ENCODE results near the gene EEF2.

The EEF2 gene

DNA sequence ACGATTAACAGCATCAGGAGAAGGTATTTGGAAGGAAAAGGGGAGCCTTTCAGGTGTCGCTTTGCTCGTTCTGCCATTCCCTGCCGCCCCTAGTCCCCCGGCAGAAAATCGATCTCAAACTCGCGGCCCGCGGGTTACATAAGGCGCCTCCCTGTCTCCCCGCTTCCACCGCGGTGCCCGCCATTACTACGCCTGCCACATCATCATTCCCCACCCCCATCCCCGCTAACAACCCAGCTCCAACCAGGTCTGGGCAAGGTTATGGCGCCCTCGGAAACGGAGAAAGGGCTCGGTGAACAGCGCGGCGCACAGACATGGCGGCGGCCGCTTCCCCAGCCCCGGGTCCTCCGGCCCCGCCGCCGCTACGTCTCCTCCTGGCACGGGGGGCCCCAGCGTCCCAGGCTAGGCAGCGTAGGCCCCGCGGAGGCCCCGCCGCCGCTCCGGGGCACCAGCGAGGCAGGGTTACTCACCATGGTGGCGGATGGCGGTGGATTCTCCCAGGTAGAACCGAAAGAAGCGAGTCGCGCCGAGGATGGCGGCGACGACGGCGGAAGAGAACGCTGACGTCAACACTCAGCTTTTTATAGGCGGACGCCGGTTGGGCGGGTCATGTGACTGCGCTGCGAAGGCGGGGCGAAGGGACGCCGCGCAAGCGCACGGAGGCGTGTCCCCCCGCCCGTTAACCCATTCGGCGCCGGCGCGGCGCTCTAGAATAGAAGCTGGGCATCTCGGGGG lies at the start of gene EEF2:
Gene EEF2 (minus strand): TSS at position 556 of the 735 bp plus-strand sequence. CDS start 83 bp downstream, at position 473.
- peak; percentile 87 for DNase-seq
- H3K27ac ChIP-seq, result peak within 1 kb of the TSS; percentile 95
- peak within 1 kb of the TSS; percentile 98 for H3K4me3 ChIP-seq (ENCODE audit: low read depth, low read length)
- no peaks in the 10 kb centered on the region for H3K27me3 ChIP-seq (ENCODE audit: insufficient read depth, low read depth, severe bottlenecking)
- peaks cover 51% of the 10 kb centered on the region for H3K36me3 ChIP-seq
- TF ChIP-seq, protein P1, sequence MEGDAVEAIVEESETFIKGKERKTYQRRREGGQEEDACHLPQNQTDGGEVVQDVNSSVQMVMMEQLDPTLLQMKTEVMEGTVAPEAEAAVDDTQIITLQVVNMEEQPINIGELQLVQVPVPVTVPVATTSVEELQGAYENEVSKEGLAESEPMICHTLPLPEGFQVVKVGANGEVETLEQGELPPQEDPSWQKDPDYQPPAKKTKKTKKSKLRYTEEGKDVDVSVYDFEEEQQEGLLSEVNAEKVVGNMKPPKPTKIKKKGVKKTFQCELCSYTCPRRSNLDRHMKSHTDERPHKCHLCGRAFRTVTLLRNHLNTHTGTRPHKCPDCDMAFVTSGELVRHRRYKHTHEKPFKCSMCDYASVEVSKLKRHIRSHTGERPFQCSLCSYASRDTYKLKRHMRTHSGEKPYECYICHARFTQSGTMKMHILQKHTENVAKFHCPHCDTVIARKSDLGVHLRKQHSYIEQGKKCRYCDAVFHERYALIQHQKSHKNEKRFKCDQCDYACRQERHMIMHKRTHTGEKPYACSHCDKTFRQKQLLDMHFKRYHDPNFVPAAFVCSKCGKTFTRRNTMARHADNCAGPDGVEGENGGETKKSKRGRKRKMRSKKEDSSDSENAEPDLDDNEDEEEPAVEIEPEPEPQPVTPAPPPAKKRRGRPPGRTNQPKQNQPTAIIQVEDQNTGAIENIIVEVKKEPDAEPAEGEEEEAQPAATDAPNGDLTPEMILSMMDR (IDR thresholded peaks at IDR 0.05; ENCODE audit: low read depth, low read length), result no peak
- no peaks in the 10 kb centered on the region for H3K9me3 ChIP-seq (ENCODE audit: severe bottlenecking)

- no peak for DNase-seq
- TF ChIP-seq, protein P1 (IDR thresholded peaks at IDR 0.05; ENCODE audit: low read depth, low read length), result no peak
- Histone ChIP-seq H3K27ac (no peak overlapping the region), H3K4me3 (ENCODE audit: low read depth, low read length) (no peak overlapping the region), H3K36me3 (peaks cover 54% of the 10 kb centered on the region), H3K9me3 (ENCODE audit: severe bottlenecking) (no peaks in the 10 kb centered on the region), H3K27me3 (ENCODE audit: insufficient read depth, low read depth, severe bottlenecking) (no peaks in the 10 kb centered on the region)
Observed at GRCh38 chr19:4034048-4035017, 49.1 kb upstream of the EEF2 start.

GRCh38 chr19:4033028-4033956 lies 48.0 kb upstream of the EEF2 start:
- TF ChIP-seq, protein P1 (IDR thresholded peaks at IDR 0.05; ENCODE audit: low read depth, low read length), result no peak
- Histone ChIP-seq H3K4me3 (ENCODE audit: low read depth, low read length) (no peak overlapping the region), H3K27me3 (ENCODE audit: insufficient read depth, low read depth, severe bottlenecking) (no peaks in the 10 kb centered on the region), H3K36me3 (peaks cover 63% of the 10 kb centered on the region), H3K27ac (no peak overlapping the region), H3K9me3 (ENCODE audit: severe bottlenecking) (no peaks in the 10 kb centered on the region)
- no peak for DNase-seq

GRCh38 chr19:4032436-4032835 lies 47.2 kb upstream of the EEF2 start:
- TF ChIP-seq, protein P1 (IDR thresholded peaks at IDR 0.05; ENCODE audit: low read depth, low read length), result no peak
- H3K9me3 ChIP-seq (ENCODE audit: severe bottlenecking), result no peaks in the 10 kb centered on the region
- no peak for DNase-seq
- H3K27ac ChIP-seq, result no peak overlapping the region
- H3K4me3 ChIP-seq (ENCODE audit: low read depth, low read length), result no peak overlapping the region
- peaks cover 63% of the 10 kb centered on the region for H3K36me3 ChIP-seq
- H3K27me3 ChIP-seq (ENCODE audit: insufficient read depth, low read depth, severe bottlenecking), result no peaks in the 10 kb centered on the region

DNA sequence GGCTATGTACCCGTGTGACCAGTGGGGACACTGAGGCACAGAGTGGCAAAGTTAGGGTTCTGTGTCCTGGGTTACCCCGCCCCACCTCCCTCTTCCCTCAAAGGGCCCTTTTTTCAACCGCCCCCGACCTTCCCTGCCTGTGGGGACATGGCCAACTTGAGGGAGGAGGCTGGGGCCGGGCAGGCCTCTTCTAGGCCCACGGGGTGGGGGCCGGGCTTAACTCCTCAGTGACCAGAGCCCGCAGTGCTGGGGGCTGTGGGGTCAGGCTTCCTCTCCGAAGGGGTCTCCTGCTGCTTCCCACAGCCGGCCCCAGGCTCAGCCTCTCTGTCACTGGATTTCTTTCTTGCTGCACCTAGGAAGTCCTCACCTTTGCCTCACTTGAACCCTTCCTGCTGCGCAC lies 46.2 kb upstream of the EEF2 start:
- H3K27ac ChIP-seq, result no peak overlapping the region

More for the DNA sequence above, 46.2 kb upstream of the EEF2 start:
- no peaks in the 10 kb centered on the region for H3K27me3 ChIP-seq (ENCODE audit: insufficient read depth, low read depth, severe bottlenecking)
- no peak overlapping the region for H3K4me3 ChIP-seq (ENCODE audit: low read depth, low read length)
- no peaks in the 10 kb centered on the region for H3K9me3 ChIP-seq (ENCODE audit: severe bottlenecking)
- peaks cover 61% of the 10 kb centered on the region for H3K36me3 ChIP-seq
- TF ChIP-seq, protein P1 (IDR thresholded peaks at IDR 0.05; ENCODE audit: low read depth, low read length), result no peak
- DNase-seq, result no peak

Measured in WERI-Rb-1 (cell line).